ENCODE results near the gene SF3B5.

GRCh38 chr6:144138542-144138941 lies 43.2 kb upstream of the SF3B5 start:
- TF ChIP-seq GATA2 (IDR thresholded peaks at IDR 0.05; ENCODE audit: low read depth, low read length) (no peak), GATA3 (IDR thresholded peaks at IDR 0.05; ENCODE audit: low read depth, low read length) (no peak)
